ENCODE data around the gene FAM174B. TPM values are rescaled to one million over a fixed set of nuclear protein-coding genes. Genes with fewer than 3 reads are reported as not detected.

The FAM174B gene
- total RNA-seq, 1 experiment from 2014 or later: 3.5 TPM

GRCh38 chr15:92616621-92617548, 38.7 kb downstream of the FAM174B start:
- no TSS peak for BruUV-seq (replicated peaks)
- H3K9me3 Mint-ChIP-seq (ENCODE audit: unreplicated experiment): no peaks in the 10 kb centered on the region
- no peak overlapping the region for H3K27ac Mint-ChIP-seq (ENCODE audit: low read depth, unreplicated experiment)
- H3K27me3 Mint-ChIP-seq (ENCODE audit: insufficient read depth, unreplicated experiment): no peaks in the 10 kb centered on the region
- peaks cover 9% of the 10 kb centered on the region for H3K4me1 Mint-ChIP-seq (ENCODE audit: insufficient read depth, unreplicated experiment)
- POLR2A ChIA-PET: no interaction called here
- no peak for DNase-seq (ENCODE audit: unreplicated experiment)
- no peak overlapping the region for H3K4me3 Mint-ChIP-seq (ENCODE audit: unreplicated experiment)
- CTCF ChIA-PET: interaction anchor here (0.6 to 0.7 kb wide), 2 partner anchors 342 to 1326 kb away, joined by 3 read pairs; no protein-coding TSS in a partner anchor
- no peak for TF ChIP-seq CTCF (IDR thresholded peaks at IDR 0.05; ENCODE audit: unreplicated experiment)
- intact Hi-C loops (cut with micrococcal nuclease): loop anchor here (10.0 kb wide), 1 partner anchor 98 kb away; no protein-coding TSS in a partner anchor
- peaks cover 11% of the 10 kb centered on the region for H3K36me3 Mint-ChIP-seq (ENCODE audit: insufficient read depth, unreplicated experiment)

- Mint-ChIP-seq H3K9me3 (ENCODE audit: unreplicated experiment) (no peaks in the 10 kb centered on the region), H3K4me1 (ENCODE audit: insufficient read depth, unreplicated experiment) (peaks cover 9% of the 10 kb centered on the region), H3K27me3 (ENCODE audit: insufficient read depth, unreplicated experiment) (no peaks in the 10 kb centered on the region), H3K36me3 (ENCODE audit: insufficient read depth, unreplicated experiment) (peaks cover 11% of the 10 kb centered on the region), H3K27ac (ENCODE audit: low read depth, unreplicated experiment) (no peak overlapping the region), H3K4me3 (ENCODE audit: unreplicated experiment) (no peak overlapping the region)
- no peak for TF ChIP-seq CTCF (IDR thresholded peaks at IDR 0.05; ENCODE audit: unreplicated experiment)
- no peak for DNase-seq (ENCODE audit: unreplicated experiment)
- intact Hi-C loops (cut with micrococcal nuclease): loop anchor here (10.0 kb wide), 1 partner anchor 100 kb away; no protein-coding TSS in a partner anchor
- BruUV-seq (replicated peaks): no TSS peak
- ChIA-PET POLR2A (no interaction called here), CTCF (interaction anchor here (0.6 kb wide), 2 partner anchors 290 to 1313 kb away, joined by 3 read pairs; no protein-coding TSS in a partner anchor)
Observed at GRCh38 chr15:92614791-92615785, 40.5 kb downstream of the FAM174B start.

- Mint-ChIP-seq H3K9me3 (ENCODE audit: unreplicated experiment) (no peaks in the 10 kb centered on the region), H3K27ac (ENCODE audit: low read depth, unreplicated experiment) (no peak overlapping the region), H3K36me3 (ENCODE audit: insufficient read depth, unreplicated experiment) (peaks cover 11% of the 10 kb centered on the region), H3K27me3 (ENCODE audit: insufficient read depth, unreplicated experiment) (no peaks in the 10 kb centered on the region), H3K4me3 (ENCODE audit: unreplicated experiment) (no peak overlapping the region), H3K4me1 (ENCODE audit: insufficient read depth, unreplicated experiment) (peaks cover 4% of the 10 kb centered on the region)
- POLR2A ChIA-PET: no interaction called here
- TF ChIP-seq CTCF (IDR thresholded peaks at IDR 0.05; ENCODE audit: unreplicated experiment): no peak
- no peak for DNase-seq (ENCODE audit: unreplicated experiment)
- intact Hi-C loops (cut with micrococcal nuclease): loop anchor here (10.0 kb wide), 1 partner anchor 100 kb away; no protein-coding TSS in a partner anchor
- CTCF ChIA-PET: no interaction called here
- BruUV-seq (replicated peaks): no TSS peak
Observed at GRCh38 chr15:92614301-92614700, 41.3 kb downstream of the FAM174B start.

Measured in MCF 10A (cell line).